ENCODE results near the gene SWAP70. TPM values are rescaled to one million over a fixed set of nuclear protein-coding genes. Genes with fewer than 3 reads are reported as not detected.

SWAP70 gene
- total RNA-seq, 2 donors from 2014 or later, result 28.8 to 30.7 TPM

DNA sequence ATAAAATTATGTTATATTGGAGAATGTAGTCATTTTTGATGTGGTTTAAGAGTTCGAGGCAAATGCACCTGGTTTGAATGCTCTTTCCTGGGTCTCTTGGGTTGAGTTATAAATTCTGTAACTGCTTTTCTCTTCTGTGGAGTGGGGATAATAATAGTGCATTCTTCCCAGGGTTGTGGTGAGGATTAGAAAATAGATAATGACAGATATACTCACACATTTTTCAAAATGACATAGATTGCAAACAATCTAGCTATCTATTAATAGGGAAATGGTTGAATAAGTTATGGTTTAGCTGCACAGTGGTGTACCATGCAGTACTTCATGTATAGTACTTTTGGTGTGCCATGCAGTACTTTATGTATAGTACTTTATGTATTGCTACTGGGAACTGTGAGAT is 67.4 kb downstream of the SWAP70 start:
- Mint-ChIP-seq H3K36me3 (ENCODE audit: low read depth) (peaks cover 53% of the 10 kb centered on the region), H3K4me3 (no peak overlapping the region), H3K27me3 (ENCODE audit: insufficient read depth) (no peaks in the 10 kb centered on the region), H3K4me1 (peaks cover under 1% of the 10 kb centered on the region), H3K9me3 (no peaks in the 10 kb centered on the region), H3K27ac (no peak overlapping the region)
- H3K4me1 ChIP-seq (ENCODE audit: control insufficient read depth, insufficient read depth, low read length), result no peaks in the 10 kb centered on the region
- no peak overlapping the region for H3K4me3 ChIP-seq (ENCODE audit: low read length)
- H3K9ac ChIP-seq (ENCODE audit: extremely low read depth, low read length, poor library complexity, severe bottlenecking), result no peak overlapping the region
- 90 to 100% methylated on average over 1 of the region's 1 CpG for WGBS, 2 experiments (ENCODE audit: insufficient coverage in 1 of 2, insufficient read length in 1 of 2)
- TF ChIP-seq, protein P1, sequence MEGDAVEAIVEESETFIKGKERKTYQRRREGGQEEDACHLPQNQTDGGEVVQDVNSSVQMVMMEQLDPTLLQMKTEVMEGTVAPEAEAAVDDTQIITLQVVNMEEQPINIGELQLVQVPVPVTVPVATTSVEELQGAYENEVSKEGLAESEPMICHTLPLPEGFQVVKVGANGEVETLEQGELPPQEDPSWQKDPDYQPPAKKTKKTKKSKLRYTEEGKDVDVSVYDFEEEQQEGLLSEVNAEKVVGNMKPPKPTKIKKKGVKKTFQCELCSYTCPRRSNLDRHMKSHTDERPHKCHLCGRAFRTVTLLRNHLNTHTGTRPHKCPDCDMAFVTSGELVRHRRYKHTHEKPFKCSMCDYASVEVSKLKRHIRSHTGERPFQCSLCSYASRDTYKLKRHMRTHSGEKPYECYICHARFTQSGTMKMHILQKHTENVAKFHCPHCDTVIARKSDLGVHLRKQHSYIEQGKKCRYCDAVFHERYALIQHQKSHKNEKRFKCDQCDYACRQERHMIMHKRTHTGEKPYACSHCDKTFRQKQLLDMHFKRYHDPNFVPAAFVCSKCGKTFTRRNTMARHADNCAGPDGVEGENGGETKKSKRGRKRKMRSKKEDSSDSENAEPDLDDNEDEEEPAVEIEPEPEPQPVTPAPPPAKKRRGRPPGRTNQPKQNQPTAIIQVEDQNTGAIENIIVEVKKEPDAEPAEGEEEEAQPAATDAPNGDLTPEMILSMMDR (conservative IDR thresholded peaks at IDR 0.05), result no peak
- no peak for DNase-seq
- peaks cover 14% of the 10 kb centered on the region for H3K9me3 ChIP-seq (ENCODE audit: control insufficient read depth, low read length)
- no peaks in the 10 kb centered on the region for H3K27me3 ChIP-seq (ENCODE audit: control insufficient read depth, insufficient read depth, low read length, poor library complexity, severe bottlenecking)
- no peak overlapping the region for H3K27ac ChIP-seq (ENCODE audit: low read depth, low read length)
- H3K36me3 ChIP-seq (ENCODE audit: control insufficient read depth, insufficient read depth, low read length), result peaks cover 77% of the 10 kb centered on the region

- H3K9ac ChIP-seq (ENCODE audit: extremely low read depth, low read length, poor library complexity, severe bottlenecking), result no peak overlapping the region
- no peak overlapping the region for H3K4me3 ChIP-seq (ENCODE audit: low read length)
- no peaks in the 10 kb centered on the region for H3K27me3 ChIP-seq (ENCODE audit: control insufficient read depth, insufficient read depth, low read length, poor library complexity, severe bottlenecking)
- no peaks in the 10 kb centered on the region for H3K9me3 Mint-ChIP-seq
- no peaks in the 10 kb centered on the region for H3K27me3 Mint-ChIP-seq (ENCODE audit: insufficient read depth)
- TF ChIP-seq, protein P1 (conservative IDR thresholded peaks at IDR 0.05), result no peak
- DNase-seq, result no peak
- H3K9me3 ChIP-seq (ENCODE audit: control insufficient read depth, low read length), result peaks cover 14% of the 10 kb centered on the region
- H3K4me1 ChIP-seq (ENCODE audit: control insufficient read depth, insufficient read depth, low read length), result no peaks in the 10 kb centered on the region
- H3K36me3 Mint-ChIP-seq (ENCODE audit: low read depth), result peaks cover 58% of the 10 kb centered on the region
- peak overlapping the region; percentile 70 for H3K27ac ChIP-seq (ENCODE audit: low read depth, low read length)
- no peak overlapping the region for H3K4me3 Mint-ChIP-seq
- no peak overlapping the region for H3K27ac Mint-ChIP-seq
- 89% methylated on average over 9 to 11 of the region's 11 CpGs for WGBS, 2 experiments (ENCODE audit: insufficient coverage in 1 of 2, insufficient read length in 1 of 2)
- H3K36me3 ChIP-seq (ENCODE audit: control insufficient read depth, insufficient read depth, low read length), result peaks cover 84% of the 10 kb centered on the region
- H3K4me1 Mint-ChIP-seq, result peaks cover 4% of the 10 kb centered on the region
Measured at GRCh38 chr11:9732453-9732852, 68.6 kb downstream of the SWAP70 start.

DNA sequence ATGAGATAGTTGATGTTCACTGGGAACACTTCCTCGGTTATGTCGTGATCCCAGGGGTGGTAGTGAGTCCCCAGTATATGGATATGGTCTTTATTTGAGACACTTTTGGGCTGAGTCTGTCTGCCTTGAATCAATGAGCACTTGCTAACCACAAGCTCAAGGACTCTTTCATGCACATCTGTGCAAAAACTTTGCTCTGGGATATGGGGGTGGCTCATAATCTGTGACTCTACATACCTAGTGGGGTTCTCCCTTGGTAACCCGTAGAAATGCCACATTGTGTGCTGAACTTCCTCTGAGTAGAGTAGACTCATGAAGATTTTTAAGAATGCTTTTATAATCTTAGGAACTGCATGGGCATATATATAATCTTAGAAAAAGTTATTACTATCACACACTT is 69.3 kb downstream of the SWAP70 start:
- Histone ChIP-seq H3K9me3 (ENCODE audit: control insufficient read depth, low read length) (peaks cover 14% of the 10 kb centered on the region), H3K27ac (ENCODE audit: low read depth, low read length) (no peak overlapping the region), H3K9ac (ENCODE audit: extremely low read depth, low read length, poor library complexity, severe bottlenecking) (no peak overlapping the region), H3K4me1 (ENCODE audit: control insufficient read depth, insufficient read depth, low read length) (no peaks in the 10 kb centered on the region), H3K4me3 (ENCODE audit: low read length) (no peak overlapping the region), H3K27me3 (ENCODE audit: control insufficient read depth, insufficient read depth, low read length, poor library complexity, severe bottlenecking) (no peaks in the 10 kb centered on the region), H3K36me3 (ENCODE audit: control insufficient read depth, insufficient read depth, low read length) (peaks cover 81% of the 10 kb centered on the region)
- no peak overlapping the region for H3K27ac Mint-ChIP-seq
- TF ChIP-seq, protein P1 (conservative IDR thresholded peaks at IDR 0.05), result no peak
- no peak for DNase-seq
- no peaks in the 10 kb centered on the region for H3K27me3 Mint-ChIP-seq (ENCODE audit: insufficient read depth)
- H3K36me3 Mint-ChIP-seq (ENCODE audit: low read depth), result peaks cover 56% of the 10 kb centered on the region
- peaks cover 4% of the 10 kb centered on the region for H3K4me1 Mint-ChIP-seq
- H3K4me3 Mint-ChIP-seq, result no peak overlapping the region
- 99 to 100% methylated on average over 2 to 3 of the region's 3 CpGs for WGBS, 2 experiments (ENCODE audit: insufficient coverage in 1 of 2, insufficient read length in 1 of 2)
- no peaks in the 10 kb centered on the region for H3K9me3 Mint-ChIP-seq
